Amygdala (tissue), 56 donors: ENCODE results near the gene CAPN5.
"Not testable (repeated sequence)": the region's sequence is repeated elsewhere in the genome, so short reads cannot be mapped to it uniquely, and the experiment has no call there.

Experiments
- DNase-seq, 56 donors: peaks; one replicate each; lab custom pipeline; 2025; lab: John Stamatoyannopoulos, UW

Gene CAPN5

DNA sequence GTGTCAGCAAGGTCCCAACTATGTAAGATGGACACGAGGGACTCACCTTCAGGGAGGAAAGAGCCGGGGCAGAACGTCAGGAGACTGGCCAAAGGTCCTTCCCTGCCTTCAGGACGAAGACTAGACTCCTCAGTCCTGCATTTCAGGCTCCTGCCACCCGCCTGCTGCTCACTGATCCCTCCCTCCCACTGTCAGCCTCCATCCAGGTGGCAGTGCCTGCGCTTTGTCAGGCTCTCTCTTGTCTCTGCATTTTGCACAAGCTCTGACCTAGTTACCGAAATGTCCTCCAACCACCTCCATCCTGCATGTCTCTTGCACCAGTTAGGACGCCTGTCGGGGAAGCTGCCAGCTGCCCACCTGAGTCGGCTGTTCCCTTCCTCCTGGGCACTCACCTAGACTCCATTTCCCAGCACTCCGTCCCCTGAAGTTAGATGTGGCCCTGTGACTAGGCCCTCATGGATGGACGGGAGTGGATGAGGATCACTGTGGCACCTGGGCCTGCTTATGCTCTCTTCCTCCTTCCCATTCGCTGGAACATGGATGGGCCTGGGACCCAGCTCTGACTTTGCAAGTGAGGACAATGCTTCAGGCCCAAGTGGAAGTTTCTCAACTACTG is 24.6 kb upstream of the CAPN5 start:
- no peak for DNase-seq

DNA sequence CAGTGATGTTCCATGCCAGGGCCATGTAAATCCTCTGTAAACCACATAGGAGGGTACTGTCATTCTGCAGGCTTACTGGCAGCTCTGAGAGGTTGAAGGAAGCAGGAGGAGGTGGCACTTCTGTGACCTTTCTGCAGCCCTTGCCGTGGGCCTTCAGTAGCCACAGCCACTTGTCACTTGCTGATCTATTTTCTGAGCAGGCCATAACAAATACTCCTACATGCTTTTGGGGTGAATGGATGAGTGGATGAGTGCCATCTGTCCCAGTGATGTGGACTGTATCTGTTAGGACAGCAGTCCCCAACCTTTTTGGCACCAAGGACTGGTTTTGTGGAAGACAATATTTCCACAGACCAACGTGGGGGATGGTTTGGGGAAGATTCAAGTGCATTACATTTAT is 22.4 kb upstream of the CAPN5 start:
- no peak for DNase-seq

DNA sequence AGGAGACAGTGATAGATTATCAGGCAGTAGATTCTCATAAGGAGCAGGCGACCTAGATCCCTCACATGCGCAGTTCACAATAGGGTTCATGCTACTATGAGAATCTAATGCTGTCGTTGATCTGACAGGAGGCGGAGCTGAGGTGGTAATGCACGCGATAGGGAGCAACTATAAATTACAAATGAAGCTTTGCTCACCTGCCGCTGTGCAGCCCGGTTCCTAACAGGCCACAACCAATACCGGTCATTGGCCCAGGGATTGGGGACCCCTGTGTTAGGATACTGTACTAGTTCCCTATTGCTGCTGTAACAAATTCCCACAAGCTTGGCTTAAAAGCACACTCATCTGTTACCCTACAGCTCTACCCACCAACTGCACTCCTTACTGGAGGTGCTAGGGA is 21.9 kb upstream of the CAPN5 start:
- no peak for DNase-seq

DNA sequence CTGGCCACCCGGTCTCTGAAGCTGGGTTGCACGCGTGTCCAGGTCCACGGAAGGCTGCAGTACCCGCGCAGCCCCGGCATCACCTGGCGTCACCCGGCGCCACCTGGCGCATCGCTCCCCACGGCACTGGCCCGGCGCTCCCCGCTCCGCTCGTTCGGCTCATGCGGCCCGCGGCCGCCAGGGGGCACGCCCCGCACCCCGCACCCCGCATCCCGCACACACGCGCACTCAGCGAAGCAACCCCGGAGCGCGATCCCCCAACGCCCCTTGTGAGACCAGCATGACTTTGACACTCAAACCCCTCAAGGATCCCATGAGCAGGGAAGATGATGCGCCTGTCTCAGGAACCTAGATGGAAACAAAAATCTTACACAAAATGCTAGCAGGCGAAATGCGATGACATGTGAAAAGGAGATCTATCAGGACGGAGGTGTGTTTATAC is 20.7 kb upstream of the CAPN5 start:
- DNase-seq: peak in 4 of 56 donors; percentile 13 to 40 (median 28)

DNA sequence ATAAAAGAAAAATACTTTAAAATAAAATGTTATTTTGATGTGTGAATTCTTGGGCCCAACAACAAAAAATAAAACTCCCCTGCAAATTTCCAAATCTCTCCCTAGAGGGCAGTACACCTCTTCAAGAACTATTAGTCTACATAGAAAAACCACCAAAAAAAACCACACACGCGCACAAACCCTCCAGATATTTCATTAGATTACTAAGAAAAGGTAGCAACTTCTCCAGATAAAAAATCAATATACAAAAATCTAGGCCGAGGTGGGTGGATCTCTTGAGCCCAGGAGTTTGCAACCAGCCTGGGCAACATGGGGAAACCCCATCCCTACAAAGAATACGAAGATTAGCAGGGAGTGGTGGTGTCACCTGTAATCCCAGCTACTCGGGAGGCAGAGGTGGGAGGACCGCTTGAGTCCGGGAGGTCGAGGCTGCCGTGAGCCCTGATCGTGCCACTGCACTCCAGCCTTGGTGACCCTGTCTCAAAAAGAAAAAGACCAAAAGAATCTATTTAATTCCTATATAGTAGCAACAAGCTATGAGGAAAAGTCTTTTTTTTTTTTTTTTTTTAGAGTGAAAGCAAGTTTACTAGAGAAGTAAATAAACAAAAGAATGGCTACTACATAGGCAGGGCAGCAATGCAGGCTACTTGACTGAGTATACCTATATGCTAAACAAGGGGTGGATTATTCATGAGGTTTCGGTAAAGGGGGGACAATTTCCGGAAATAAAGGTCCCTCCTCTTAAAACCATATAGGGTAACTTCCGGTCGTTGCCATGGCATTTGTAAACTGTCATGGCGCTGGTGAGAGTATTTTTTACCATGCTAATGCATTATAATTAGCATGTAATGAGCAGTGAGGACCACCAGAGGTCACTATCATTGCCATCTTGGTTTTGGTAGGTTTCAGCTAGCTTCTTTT is 19.5 kb upstream of the CAPN5 start:
- DNase-seq: peak in 42 of 56 donors; percentile 16 to 92 (median 58)

DNA sequence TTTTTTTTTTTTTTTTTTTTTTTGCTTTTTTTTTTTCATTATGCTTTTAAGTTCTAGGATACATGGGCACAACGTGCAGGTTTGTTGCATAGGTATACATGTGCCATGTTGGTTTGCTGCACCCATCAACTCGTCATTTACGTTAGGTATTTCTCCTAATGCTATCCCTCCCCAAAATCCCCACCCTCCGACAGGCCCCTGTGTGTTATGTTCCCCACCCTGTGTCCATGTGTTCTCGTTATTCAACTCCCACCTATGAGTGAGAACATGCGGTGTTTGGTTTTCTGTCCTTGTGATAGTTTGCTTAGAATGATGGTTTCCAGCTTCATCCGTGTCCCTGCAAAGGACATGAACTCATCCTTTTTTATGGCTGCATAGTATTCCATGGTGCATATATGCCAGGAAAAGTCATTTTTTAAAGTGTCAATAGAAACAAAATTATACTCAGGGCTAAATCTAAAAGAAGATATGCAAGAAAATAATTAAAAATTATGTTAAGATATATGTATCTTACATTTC is 18.8 kb upstream of the CAPN5 start:
- DNase-seq: not testable (repeated sequence)

DNA sequence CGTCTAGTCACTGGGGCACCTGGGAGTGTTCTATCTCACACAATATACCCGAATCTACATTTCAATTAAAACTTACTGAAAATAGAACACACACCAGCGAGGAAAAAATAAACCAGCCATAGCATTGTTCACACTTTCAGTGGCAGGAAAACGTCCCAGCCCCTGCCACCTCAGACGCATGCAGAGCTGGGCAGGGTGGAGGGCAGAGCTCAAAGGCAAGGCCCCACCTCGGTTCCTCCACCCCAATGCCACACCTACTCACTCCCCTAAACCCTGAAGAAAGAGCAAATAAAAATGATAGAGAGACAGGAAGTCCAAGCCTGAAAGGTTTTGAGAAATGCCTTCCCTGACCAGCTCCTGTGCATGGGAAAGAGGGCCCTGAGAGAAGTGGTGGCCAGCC is 17.7 kb upstream of the CAPN5 start:
- DNase-seq: no peak

DNA sequence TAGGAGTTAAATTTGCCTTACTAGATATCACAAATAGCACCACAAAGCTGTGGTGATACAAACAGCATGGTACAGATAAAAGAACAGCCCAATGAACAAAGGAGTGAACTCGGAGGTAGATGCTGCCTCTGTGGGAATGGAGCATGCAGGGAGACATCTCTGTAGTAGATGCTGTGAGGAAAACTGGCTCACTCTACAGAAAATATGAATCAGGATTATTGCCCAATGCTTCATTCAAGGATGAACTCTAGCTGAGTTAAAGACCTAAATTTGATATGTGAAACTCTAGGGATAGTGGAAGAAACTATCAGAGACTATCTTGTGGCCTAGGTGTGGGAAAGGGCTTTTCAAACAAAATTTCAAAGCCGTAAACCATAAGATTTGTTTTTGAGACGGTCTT is 15.3 kb upstream of the CAPN5 start:
- DNase-seq: no peak

DNA sequence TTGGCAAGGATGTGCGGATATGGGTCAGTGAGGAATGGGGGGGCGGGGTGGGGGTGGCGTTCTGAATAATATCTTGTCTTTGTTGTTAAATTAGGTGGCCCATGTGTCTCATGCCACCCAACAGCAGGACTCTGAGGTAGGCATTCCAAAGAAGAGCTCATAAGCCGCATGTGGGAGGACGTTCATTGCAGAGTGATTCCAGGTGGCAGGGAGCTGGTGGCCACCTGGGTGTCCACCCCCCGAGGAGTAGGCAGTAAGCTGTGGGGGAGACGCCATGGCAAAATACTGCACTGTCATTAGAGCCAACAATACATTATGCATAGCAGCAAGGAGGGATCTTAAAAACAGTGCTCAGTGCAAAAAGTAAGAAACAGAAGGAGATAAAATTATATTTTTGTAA is 14.3 kb upstream of the CAPN5 start:
- peak in 1 of 56 donors; percentile 18 for DNase-seq

DNA sequence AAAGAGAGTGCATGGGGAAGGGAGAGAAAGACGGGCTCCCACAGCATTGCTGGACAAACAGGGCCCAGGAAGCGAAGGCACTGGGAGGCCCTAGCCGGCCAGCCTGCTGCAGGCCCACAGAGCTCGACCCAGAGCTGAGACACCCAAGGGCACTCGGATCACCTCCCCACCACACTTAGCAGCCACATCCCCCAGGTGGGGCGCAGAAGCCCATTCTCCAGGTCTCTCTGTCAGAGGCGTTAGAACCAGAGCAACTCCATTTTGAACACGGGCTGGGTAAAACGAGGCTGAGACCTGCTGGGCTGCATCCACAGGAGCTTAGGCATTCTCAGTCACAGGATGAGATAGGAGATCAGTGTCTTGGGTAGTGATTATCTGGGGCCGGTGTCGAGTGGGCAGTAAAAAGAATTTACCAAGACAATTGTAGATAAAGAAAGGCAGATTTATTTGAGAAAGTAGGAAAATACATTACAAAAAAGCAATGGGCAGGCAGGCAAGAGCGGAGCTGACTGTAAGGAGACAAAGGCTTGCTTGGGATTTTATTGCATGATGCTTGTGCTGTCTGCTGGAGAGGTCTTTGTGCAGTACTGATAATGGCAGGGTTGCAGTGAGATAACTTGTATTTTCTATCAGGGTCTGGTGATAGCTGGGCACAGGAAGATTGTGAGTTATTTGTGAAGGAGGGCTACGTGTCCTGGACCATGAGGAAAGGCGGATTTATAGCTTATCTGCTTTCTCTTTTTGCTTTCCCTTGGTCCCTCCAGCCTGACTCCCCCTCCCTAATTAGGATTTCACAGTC is 13.4 kb upstream of the CAPN5 start:
- no peak for DNase-seq

DNA sequence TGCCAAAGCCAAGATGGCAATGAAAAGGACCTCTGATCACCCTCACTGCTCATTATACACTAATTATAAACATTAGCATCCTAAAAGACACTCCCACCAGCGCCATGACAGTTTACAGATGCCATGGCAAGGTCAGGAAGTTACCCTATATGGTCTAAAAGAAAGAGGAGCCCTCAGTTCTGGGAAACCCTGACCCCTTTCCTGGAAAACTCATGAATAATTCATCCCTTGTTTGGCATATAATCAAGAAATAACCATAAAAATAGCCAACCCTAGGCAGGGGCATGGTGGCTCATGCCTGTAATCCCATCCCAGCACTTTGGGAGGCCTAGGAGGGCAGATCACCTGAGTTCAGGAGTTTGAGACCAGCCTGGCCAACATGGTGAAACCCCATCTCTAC is 12.7 kb upstream of the CAPN5 start:
- no peak for DNase-seq

DNA sequence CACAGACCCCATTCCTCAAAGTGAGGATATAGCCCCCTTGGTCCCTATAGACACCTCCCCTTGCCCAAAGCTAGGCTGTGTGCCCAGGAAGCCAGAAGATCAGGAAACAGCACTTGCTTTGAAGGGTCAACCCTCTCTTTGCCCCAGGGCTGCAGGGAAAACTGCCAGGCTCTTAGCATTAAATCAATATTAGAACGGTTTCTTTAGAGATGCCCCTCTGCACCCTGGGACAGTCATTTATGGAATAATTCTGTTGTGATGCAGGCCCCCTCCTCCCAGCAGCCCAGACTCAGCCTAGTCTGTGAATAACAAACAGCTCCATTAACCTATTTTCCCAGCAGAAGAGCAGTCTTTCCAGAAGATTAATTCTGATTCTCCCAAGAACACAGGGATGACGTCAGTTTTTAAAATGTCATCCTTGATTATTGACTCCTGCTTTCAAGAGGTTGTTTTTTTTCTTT is 11.6 kb upstream of the CAPN5 start:
- no peak for DNase-seq

DNA sequence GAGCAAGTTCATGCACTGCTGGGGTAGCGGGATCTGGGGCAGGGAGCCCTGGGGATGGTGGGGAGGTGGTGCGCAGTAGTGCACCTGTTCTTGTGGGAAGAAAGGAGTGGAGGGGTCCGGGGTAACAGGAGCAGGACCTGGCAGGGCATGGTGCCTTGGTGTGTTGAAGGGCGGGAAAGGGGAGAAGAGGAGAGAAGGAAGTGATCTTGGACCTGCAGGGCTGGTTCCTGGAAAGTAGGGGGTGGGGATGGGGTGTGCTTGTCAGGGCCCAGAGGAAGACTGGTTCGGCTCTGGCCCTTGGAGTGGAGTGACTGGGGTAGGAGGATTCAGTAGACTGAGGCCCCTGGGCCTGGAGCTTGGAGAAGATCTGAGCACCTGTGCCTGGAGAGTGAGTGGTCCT is 10.9 kb upstream of the CAPN5 start:
- DNase-seq: no peak

DNA sequence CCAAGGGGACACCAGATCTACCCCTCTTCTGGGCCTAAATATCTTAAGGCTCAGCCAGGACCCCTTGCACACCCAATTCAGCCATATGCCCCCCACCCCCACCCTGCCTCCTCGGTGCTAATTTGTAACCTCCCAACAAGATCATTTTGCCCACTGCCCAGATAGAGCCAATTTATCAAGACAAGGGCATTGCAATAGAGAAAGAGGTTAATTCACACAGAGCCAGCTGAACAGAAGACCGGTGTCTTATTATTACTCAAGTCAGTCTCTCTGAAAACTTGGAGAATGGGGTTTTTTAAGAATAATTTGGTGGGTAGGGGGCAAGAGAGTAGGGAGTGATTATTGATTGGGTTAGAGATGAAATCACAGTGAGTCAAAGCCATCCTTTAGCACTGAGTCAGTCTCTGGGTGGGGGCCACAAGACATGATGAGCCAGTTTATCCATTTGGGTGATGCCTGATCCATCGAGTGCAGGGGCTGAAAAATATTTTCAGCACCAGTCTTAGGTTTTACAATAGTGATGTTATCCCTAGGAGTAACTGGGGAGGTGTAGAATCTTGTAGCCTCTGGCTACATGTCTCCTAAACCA is 9.9 kb upstream of the CAPN5 start:
- no peak for DNase-seq

DNA sequence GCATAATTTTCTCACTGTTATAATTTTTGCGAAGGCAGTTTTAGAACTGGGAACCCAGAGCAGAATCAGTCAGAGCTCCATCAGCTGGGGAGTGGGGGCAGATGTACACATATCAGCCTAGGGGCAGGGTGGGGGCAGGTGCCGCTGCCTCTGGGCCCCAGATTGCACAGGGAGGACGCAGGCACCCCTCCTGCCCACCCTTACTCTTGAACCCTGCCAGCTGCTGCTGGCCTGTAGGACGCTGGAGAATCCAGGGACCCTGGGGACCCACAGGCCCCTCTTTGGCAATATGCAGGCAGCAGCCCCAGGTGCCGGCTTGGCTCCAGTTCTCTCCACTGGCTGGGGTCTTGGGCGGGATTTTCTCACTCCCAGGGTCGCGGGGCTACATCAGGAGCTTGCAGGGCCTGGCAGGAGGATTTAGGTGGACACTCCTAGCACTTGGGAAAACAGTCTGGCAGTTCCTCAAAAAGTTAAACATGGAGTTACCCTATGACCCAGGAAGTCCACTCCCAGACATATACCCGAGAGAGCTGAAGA is 8.8 kb upstream of the CAPN5 start:
- no peak for DNase-seq

DNA sequence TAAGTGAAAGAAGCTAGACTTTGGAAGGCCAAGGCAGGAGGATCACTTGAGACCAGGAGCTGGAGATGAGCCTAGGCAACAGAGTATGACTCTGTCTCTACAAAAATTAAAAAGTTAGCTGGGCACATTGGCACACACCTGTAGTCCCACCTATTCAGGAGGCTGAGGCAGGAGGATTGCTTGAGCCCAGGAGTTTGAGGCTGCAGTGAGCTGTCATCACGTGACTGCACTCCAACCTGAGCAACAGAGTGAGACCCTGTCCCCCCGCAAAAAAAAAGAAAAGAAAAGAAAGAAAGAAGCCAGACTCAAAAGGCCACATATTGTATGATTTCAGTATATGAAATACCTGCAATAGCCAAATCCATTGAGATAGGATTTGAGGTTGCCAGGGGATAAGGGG is 7.9 kb upstream of the CAPN5 start:
- no peak for DNase-seq

DNA sequence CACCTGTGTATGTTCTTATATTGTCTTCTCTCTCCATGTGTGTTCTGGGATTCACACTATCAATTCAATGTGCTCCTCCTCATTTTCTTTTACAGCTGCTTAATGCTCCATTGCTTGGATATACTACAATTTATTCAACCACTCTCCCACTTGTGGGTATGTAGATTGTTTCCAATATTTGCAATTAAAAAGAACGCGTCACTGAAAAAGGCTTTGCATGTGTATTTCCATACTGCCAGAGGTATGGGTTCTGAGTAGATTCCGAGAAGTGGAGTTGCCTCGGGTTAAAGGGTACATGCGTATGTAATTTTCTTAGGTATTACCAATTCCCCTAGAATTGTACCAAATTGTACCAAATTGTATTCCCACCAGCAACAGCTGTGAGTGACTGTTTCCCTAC is 7.0 kb upstream of the CAPN5 start:
- DNase-seq: no peak

DNA sequence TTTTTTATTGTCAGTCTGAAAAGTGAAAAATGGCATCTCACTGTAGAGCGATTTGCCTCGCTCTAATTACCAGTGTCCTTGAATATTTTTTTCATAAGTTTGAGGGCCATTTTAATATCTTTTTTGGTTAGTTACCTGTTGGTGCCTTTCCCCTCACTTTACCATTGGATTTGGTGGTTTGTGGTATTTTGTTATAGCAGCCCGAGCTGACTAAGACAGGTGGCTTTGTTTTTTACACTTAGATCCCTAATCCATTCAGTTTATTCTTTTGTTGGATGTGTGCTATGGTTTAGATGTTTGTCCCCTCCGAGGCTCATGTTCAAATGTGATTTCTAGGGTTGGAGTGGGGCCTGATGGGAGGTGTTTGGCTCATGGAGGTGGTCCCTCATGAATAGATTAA is 6.5 kb upstream of the CAPN5 start:
- no peak for DNase-seq

DNA sequence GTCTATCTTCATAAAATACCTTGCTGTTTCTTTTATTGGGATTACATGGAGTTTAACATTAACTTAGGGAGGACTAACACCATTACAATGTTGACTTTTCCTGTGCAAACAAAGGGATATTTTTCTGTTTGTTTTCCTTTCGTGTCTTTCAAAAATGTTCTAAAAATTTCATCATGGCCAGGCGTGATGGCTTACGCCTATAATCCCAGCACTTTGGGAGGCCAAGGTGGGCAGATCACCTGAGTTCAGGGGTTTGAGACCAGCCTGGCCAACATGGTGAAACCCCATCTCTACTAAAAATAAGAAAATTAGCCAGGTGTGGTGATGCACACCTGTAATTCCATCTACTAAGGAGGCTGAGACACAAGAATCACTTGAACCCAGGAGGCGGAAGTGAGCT is 5.5 kb upstream of the CAPN5 start:
- DNase-seq: not testable (repeated sequence)

DNA sequence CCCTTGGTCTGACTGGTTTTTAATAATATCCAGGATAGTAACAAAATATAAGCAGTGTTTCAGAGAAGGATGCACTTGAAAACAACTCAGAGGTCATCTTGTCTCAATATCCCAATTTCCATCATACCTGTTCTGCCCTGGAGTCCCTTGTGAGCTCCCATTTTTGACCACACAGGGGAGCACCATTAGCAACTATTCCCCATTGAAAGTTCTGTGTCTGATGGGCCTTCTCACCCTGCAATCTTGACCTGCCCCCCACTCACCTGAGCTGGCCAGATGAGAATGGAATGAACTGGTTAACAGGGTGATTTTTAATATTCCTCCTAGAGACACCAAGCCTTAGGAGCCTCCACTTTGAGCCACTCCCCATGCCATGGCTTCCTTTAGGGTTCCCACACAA is 3.8 kb upstream of the CAPN5 start:
- no peak for DNase-seq
